ENCODE data around the gene GBP7. TPM values are rescaled to one million over a fixed set of nuclear protein-coding genes. Genes with fewer than 3 reads are reported as not detected.

GBP7 gene
- polyA plus RNA-seq, 3 donors = not detected

DNA sequence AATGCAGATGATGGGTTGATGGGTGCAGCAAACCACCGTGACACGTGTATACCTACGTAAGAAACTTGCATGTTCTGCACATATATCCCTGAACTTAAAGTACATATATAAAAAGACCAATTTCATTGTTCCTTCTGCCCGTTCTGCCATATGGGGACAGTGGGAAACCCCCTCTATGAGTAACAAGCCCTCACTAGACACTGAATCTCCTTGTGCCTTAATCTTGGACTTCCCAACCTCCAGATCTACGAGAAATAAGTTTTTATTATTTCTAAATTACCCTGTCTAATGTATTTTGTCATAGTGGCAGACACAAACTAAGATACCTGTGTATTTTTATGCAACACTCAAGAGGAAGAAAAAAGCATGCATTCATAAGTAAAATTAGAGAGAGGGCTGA, 10.0 kb downstream of the GBP7 start:
- no peak overlapping the region for H2AFZ ChIP-seq (ENCODE audit: insufficient read depth, low read depth, low read length, poor library complexity, severe bottlenecking)
- WGBS (ENCODE audit: insufficient coverage) = 83% methylated on average over 1 of the region's 5 CpGs

GRCh38 chr1:89151047-89151446, 24.8 kb downstream of the GBP7 start:
- Mint-ChIP-seq H3K4me1 (peaks cover 4% of the 10 kb centered on the region), H3K36me3 (no peaks in the 10 kb centered on the region), H3K4me3 (no peak overlapping the region), H3K9me3 (peaks cover 0 to 4% (median 1%) of the 10 kb centered on the region in 7 donors), H3K27ac (peak overlapping the region in 2 of 7 donors; percentile 23 to 78), H3K27me3 (ENCODE audit: low read depth in 3 of 3) (peaks cover 0 to 2% (median 0%) of the 10 kb centered on the region in 3 donors)
- Histone ChIP-seq H3K27me3 (ENCODE audit: control insufficient read depth in 2 of 2, insufficient read depth in 2 of 2, low read length in 2 of 2) (no peaks in the 10 kb centered on the region), H3K4me1 (ENCODE audit: control insufficient read depth in 1 of 2, insufficient read depth in 2 of 2, low read length in 2 of 2) (no peaks in the 10 kb centered on the region), H3K27ac (ENCODE audit: low read depth in 1 of 2, low read length in 2 of 2) (no peak overlapping the region), H3K4me2 (replicated peaks; ENCODE audit: extremely low read depth, low read length, poor library complexity, severe bottlenecking) (no peak overlapping the region), H3K9me3 (replicated peaks in 1 of 2; ENCODE audit: control insufficient read depth in 1 of 2, insufficient read depth in 1 of 2, low read length in 2 of 2) (no peaks in the 10 kb centered on the region), H3K36me3 (replicated peaks in 1 of 2; ENCODE audit: control insufficient read depth in 1 of 2, insufficient read depth in 2 of 2, low read length in 2 of 2) (no peaks in the 10 kb centered on the region), H3K4me3 (replicated peaks in 1 of 3; ENCODE audit: low read depth in 2 of 3, low read length in 3 of 3) (no peak overlapping the region), H3K79me2 (ENCODE audit: insufficient read depth, low read length) (no peaks in the 10 kb centered on the region), H2AFZ (ENCODE audit: insufficient read depth, low read depth, low read length, poor library complexity, severe bottlenecking) (no peak overlapping the region), H3K9ac (ENCODE audit: insufficient read depth, low read length, poor library complexity, severe bottlenecking) (no peak overlapping the region), H4K20me1 (ENCODE audit: insufficient read depth, low read length) (no peaks in the 10 kb centered on the region)
- intact Hi-C loops (cut with micrococcal nuclease) = no loop called here
- DNase-seq = no peak
- TF ChIP-seq, protein P1, sequence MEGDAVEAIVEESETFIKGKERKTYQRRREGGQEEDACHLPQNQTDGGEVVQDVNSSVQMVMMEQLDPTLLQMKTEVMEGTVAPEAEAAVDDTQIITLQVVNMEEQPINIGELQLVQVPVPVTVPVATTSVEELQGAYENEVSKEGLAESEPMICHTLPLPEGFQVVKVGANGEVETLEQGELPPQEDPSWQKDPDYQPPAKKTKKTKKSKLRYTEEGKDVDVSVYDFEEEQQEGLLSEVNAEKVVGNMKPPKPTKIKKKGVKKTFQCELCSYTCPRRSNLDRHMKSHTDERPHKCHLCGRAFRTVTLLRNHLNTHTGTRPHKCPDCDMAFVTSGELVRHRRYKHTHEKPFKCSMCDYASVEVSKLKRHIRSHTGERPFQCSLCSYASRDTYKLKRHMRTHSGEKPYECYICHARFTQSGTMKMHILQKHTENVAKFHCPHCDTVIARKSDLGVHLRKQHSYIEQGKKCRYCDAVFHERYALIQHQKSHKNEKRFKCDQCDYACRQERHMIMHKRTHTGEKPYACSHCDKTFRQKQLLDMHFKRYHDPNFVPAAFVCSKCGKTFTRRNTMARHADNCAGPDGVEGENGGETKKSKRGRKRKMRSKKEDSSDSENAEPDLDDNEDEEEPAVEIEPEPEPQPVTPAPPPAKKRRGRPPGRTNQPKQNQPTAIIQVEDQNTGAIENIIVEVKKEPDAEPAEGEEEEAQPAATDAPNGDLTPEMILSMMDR (IDR thresholded peaks at IDR 0.05) = no peak
- no CpG with 5 or more reads among the region's 1 CpG for WGBS (ENCODE audit: insufficient coverage)

More for the DNA sequence above, 10.0 kb downstream of the GBP7 start:
- H3K4me2 ChIP-seq (replicated peaks; ENCODE audit: extremely low read depth, low read length, poor library complexity, severe bottlenecking) = no peak overlapping the region
- H3K4me1 ChIP-seq (ENCODE audit: control insufficient read depth in 1 of 2, insufficient read depth in 2 of 2, low read length in 2 of 2) = peaks cover 3 to 4% of the 10 kb centered on the region in 2 donors
- no peak overlapping the region for H3K9ac ChIP-seq (ENCODE audit: insufficient read depth, low read length, poor library complexity, severe bottlenecking)
- Mint-ChIP-seq H3K4me1 (peaks cover 5% of the 10 kb centered on the region), H3K27me3 (ENCODE audit: low read depth in 3 of 3) (no peaks in the 10 kb centered on the region), H3K9me3 (peaks cover 0 to 6% (median 1%) of the 10 kb centered on the region in 7 donors), H3K4me3 (no peak overlapping the region), H3K36me3 (no peaks in the 10 kb centered on the region), H3K27ac (no peak overlapping the region)
- H4K20me1 ChIP-seq (ENCODE audit: insufficient read depth, low read length) = no peaks in the 10 kb centered on the region
- intact Hi-C loops (cut with micrococcal nuclease) = no loop called here
- TF ChIP-seq, protein P1 (IDR thresholded peaks at IDR 0.05) = no peak
- no peaks in the 10 kb centered on the region for H3K9me3 ChIP-seq (replicated peaks in 1 of 2; ENCODE audit: control insufficient read depth in 1 of 2, insufficient read depth in 1 of 2, low read length in 2 of 2)
- H3K27me3 ChIP-seq (ENCODE audit: control insufficient read depth in 2 of 2, insufficient read depth in 2 of 2, low read length in 2 of 2) = no peaks in the 10 kb centered on the region
- H3K36me3 ChIP-seq (replicated peaks in 1 of 2; ENCODE audit: control insufficient read depth in 1 of 2, insufficient read depth in 2 of 2, low read length in 2 of 2) = no peaks in the 10 kb centered on the region
- H3K79me2 ChIP-seq (ENCODE audit: insufficient read depth, low read length) = no peaks in the 10 kb centered on the region
- no peak overlapping the region for H3K4me3 ChIP-seq (replicated peaks in 1 of 3; ENCODE audit: low read depth in 2 of 3, low read length in 3 of 3)
- H3K27ac ChIP-seq (ENCODE audit: low read depth in 1 of 2, low read length in 2 of 2) = no peak overlapping the region
- peak in 1 of 3 donors; percentile 42 for DNase-seq
